PC-9 (cell line): ENCODE measurements around the gene CFAP107.

Experiments
- CTCF ChIP-seq: fragments of 200-600 bp; sonication (generic); conservative IDR thresholded peaks from 2 replicates; pipeline ENCODE4 v1.6.1; 2017; ENCODE audit warnings: mixed run types, antibody characterized with exemption, mild to moderate bottlenecking, moderate library complexity
- EZH2 ChIP-seq: fragments of 200-600 bp; sonication (generic); IDR thresholded peaks from 2 replicates; pipeline ENCODE4 v1.8.0; 2017; ENCODE audit warnings: antibody characterized with exemption, low read depth

- TF ChIP-seq CTCF (no peak), EZH2 (no peak)
Measured at GRCh38 chr1:12811409-12811784, 65.4 kb downstream of the CFAP107 start.
